Right lobe of liver (tissue), 6 donors: ENCODE measurements around the gene NRXN3. TPM values are rescaled to one million over a fixed set of nuclear protein-coding genes. Genes with fewer than 3 reads are reported as not detected.
A peak's percentile ranks its signal among the peaks of the same experiment; 100 is the strongest.

ENCODE experiments used
- ATAC-seq, 4 donors: fragments of 200-7000 bp; cut with Tn5 transposase; one replicate each; pipeline ENCODE4 v1.9.1; 2020; ENCODE audit warnings: mild to moderate bottlenecking in 4 of 4, moderate library complexity in 4 of 4
- DNase-seq, 3 donors: peaks; one replicate each; pipeline ENCODE4 v3.0.0-alpha.2; 2020
- H3K27ac ChIP-seq, 3 donors: fragments of 200-600 bp; one replicate each; pipeline ENCODE4 v1.8.0; 2022
- H3K27me3 ChIP-seq, 2 donors: fragments of 200-600 bp; one replicate each; pipeline ENCODE4 v1.8.0; 2022
- H3K36me3 ChIP-seq, 4 donors: fragments of 200-600 bp; sonication (generic) in 1 of 4; one replicate each; pipeline versions ENCODE4 v1.5.1 to v1.8.0; 2017 to 2022; ENCODE audit warnings: control low read depth in 1 of 4
- H3K4me1 ChIP-seq, 4 donors: fragments of 200-600 bp; sonication (generic) in 1 of 4; one replicate each; pipeline versions ENCODE4 v1.5.1 to v1.8.0; 2017 to 2022; ENCODE audit warnings: control low read depth in 1 of 4
- H3K4me3 ChIP-seq, 3 donors: fragments of 200-600 bp; one replicate each; pipeline ENCODE4 v1.8.0; 2022
- H3K9me3 ChIP-seq, 4 donors: fragments of 200-600 bp; sonication (generic) in 1 of 4; one replicate each; pipeline versions ENCODE4 v1.5.1 to v1.8.0; 2017 to 2022; ENCODE audit warnings: control low read depth in 1 of 4
- CTCF ChIP-seq, 4 donors: fragments of 200-600 bp in 3 of 4; fragments of 450-650 bp in 1 of 4; IDR thresholded peaks; one replicate each; pipeline versions ENCODE4 v1.5.1 to v1.8.0; 2016 to 2022; ENCODE audit warnings: antibody characterized with exemption in 4 of 4, mild to moderate bottlenecking in 2 of 4
- POLR2A ChIP-seq: fragments of 450-650 bp; IDR thresholded peaks from one replicate; pipeline ENCODE4 v1.6.1; 2017; ENCODE audit warnings: antibody characterized with exemption, mild to moderate bottlenecking
- WGBS: methylation state at CpG from one replicate; pipeline ENCODE4 v1.1.6; 2018; ENCODE audit warnings: low coverage, low lambda C conversion rate; ENCODE audit not compliant: insufficient coverage; ENCODE audit errors: missing lambda C conversion rate; 5-methylcytosine and 5-hydroxymethylcytosine counted together
- intact Hi-C, 2 donors: fragments of 100-400 bp; cut with DNase I; formaldehyde crosslinking; loops; one replicate each; pipeline versions ENCODE4 v1.11.2 to v1.14.1; 2022
- long read RNA-seq: library from polyadenylated mRNA; unstranded; transcript quantifications from one replicate; pipeline ENCODE4 v2.0.0, GENCODE V29; 2019
- total RNA-seq, 6 experiments: library from RNA; depleted of rRNA in 2 of 6; stranded (reverse); fragments of >200 nt in 2 of 6; fragmentation: NEBNext Ultra II Directional in 3 of 6; extraction: Animal tissue kit (Norgen Biotek cat#: 25700) in 3 of 6; gene quantifications; one replicate each; pipeline versions ENCODE4 v1.1.0 to v1.2.4, GENCODE V29; 2016 to 2023
- donor health status: DM: no; HTN: yes; CAD: no.
- donor health status: DM: no; HTN: no; CAD: no.
- donor health status: DM: no; HTN: no; CAD: no.
- donor health status: DM: no; HTN: yes; CAD: no.
- donor health status: DM: no; HTN: yes; CAD: no.

Gene NRXN3
- under 1 TPM in 5 of 6 experiments, not detected in 1; 0.06 to 0.51 (median 0.23) TPM for total RNA-seq
- long read RNA-seq = 0 reads

DNA sequence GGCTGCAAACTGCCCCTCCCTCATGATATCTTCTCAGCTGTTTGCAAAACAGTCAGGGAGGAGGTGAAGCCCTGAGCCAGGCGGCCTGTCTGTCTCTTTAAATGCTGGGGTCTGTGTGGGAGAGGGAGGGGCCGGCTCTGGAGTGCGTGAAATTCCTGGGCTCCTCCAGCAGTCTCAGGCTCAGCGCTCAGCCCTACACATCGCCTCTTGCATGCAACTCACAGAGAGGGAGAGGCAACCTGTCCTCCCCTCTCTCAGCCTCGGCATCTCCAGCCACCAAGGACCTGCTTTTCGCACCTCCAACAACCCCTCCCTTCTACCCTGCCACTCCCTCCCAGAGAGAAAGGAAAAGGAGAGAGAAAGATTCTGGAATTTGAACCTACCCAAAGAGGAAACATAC is at the start of gene NRXN3:
NRXN3 (plus strand) TSS at position 171 of the 400 bp plus-strand sequence. CDS start 72,721 bp downstream, outside the sequence.
- ATAC-seq (peak in 2 of 4 donors; percentile 28 to 46), DNase-seq (no peak)
- Histone ChIP-seq H3K4me1 (no peaks in the 10 kb centered on the region), H3K9me3 (no peaks in the 10 kb centered on the region), H3K27ac (no peak within 1 kb of the TSS), H3K36me3 (no peaks in the 10 kb centered on the region), H3K4me3 (no peak within 1 kb of the TSS), H3K27me3 (peaks cover 0 to 4% of the 10 kb centered on the region in 2 donors)
- intact Hi-C loops = no loop called here
- TF ChIP-seq CTCF (IDR thresholded peaks at IDR 0.05) (no peak), POLR2A (no peak)
- 0% methylated on average over 1 of the region's 7 CpGs for WGBS

GRCh38 chr14:78122436-78122835 is 47.7 kb upstream of the NRXN3 start:
- Histone ChIP-seq H3K36me3 (no peaks in the 10 kb centered on the region), H3K27me3 (no peaks in the 10 kb centered on the region), H3K4me3 (no peak overlapping the region), H3K4me1 (no peaks in the 10 kb centered on the region), H3K27ac (no peak overlapping the region), H3K9me3 (no peaks in the 10 kb centered on the region)
- ATAC-seq (no peak), DNase-seq (no peak)
- WGBS = 43% methylated on average over 5 of the region's 5 CpGs
- TF ChIP-seq POLR2A (no peak), CTCF (IDR thresholded peaks at IDR 0.05) (no peak)
- intact Hi-C loops = no loop called here

- no peaks in the 10 kb centered on the region for H3K4me1 ChIP-seq
- H3K9me3 ChIP-seq = no peaks in the 10 kb centered on the region
- TF ChIP-seq CTCF (IDR thresholded peaks at IDR 0.05) (no peak), POLR2A (no peak)
- H3K4me3 ChIP-seq = no peak overlapping the region
- no peaks in the 10 kb centered on the region for H3K36me3 ChIP-seq
- intact Hi-C loops = no loop called here
- DNase-seq (no peak), ATAC-seq (no peak)
- no peak overlapping the region for H3K27ac ChIP-seq
- 53% methylated on average over 2 of the region's 2 CpGs for WGBS
- no peaks in the 10 kb centered on the region for H3K27me3 ChIP-seq
Observed at GRCh38 chr14:78123650-78124253, 46.4 kb upstream of the NRXN3 start.

GRCh38 chr14:78127961-78128360 is 42.2 kb upstream of the NRXN3 start:
- Histone ChIP-seq H3K27ac (no peak overlapping the region), H3K4me1 (no peaks in the 10 kb centered on the region), H3K27me3 (no peaks in the 10 kb centered on the region), H3K9me3 (no peaks in the 10 kb centered on the region), H3K36me3 (no peaks in the 10 kb centered on the region), H3K4me3 (no peak overlapping the region)
- 54% methylated on average over 8 of the region's 9 CpGs for WGBS
- intact Hi-C loops = no loop called here
- ATAC-seq (no peak), DNase-seq (no peak)
- TF ChIP-seq CTCF (IDR thresholded peaks at IDR 0.05) = no peak
- no peak for TF ChIP-seq POLR2A
